Activated naive CD8-positive, alpha-beta T cell treated with anti-CD3 and anti-CD28 coated beads for 36 hours (primary cell): ENCODE data around the gene RECK. TPM values are rescaled to one million over a fixed set of nuclear protein-coding genes. Genes with fewer than 3 reads are reported as not detected.
"Not testable (repeated sequence)": the region's sequence is repeated elsewhere in the genome, so short reads cannot be mapped to it uniquely, and the experiment has no call there.

Experiments used
- DNase-seq: peaks from one replicate; pipeline ENCODE4 v3.0.0; 2021
- H3K27ac Mint-ChIP-seq: one replicate; pipeline ENCODE4 v1.8.0; 2022; ENCODE audit warnings: mild to moderate bottlenecking, moderate library complexity, mixed read lengths
- H3K27me3 Mint-ChIP-seq: one replicate; pipeline ENCODE4 v1.8.0; 2022; ENCODE audit warnings: mild to moderate bottlenecking, mixed read lengths
- H3K36me3 Mint-ChIP-seq: one replicate; pipeline ENCODE4 v1.8.0; 2021; ENCODE audit warnings: mild to moderate bottlenecking, mixed read lengths
- H3K4me1 Mint-ChIP-seq: one replicate; pipeline ENCODE4 v1.8.0; 2021; ENCODE audit warnings: mixed read lengths
- H3K4me3 Mint-ChIP-seq: one replicate; pipeline ENCODE4 v1.8.0; 2022; ENCODE audit warnings: mild to moderate bottlenecking, moderate library complexity, mixed read lengths
- H3K9me3 Mint-ChIP-seq: one replicate; pipeline ENCODE4 v1.8.0; 2022; ENCODE audit warnings: mixed read lengths
- total RNA-seq, 2 experiments: library from RNA; stranded (reverse); gene quantifications; one replicate each; pipeline ENCODE4 v1.2.3, GENCODE V29; 2021

The RECK gene
- total RNA-seq, 2 experiments from 2014 or later: 4.4 to 5.2 TPM

- Mint-ChIP-seq H3K27ac (no peak overlapping the region), H3K4me1 (peaks cover 24% of the 10 kb centered on the region), H3K36me3 (no peaks in the 10 kb centered on the region), H3K27me3 (no peaks in the 10 kb centered on the region), H3K9me3 (no peaks in the 10 kb centered on the region), H3K4me3 (no peak overlapping the region)
- DNase-seq: no peak
Measured at GRCh38 chr9:36128349-36128748, 91.6 kb downstream of the RECK start.

GRCh38 chr9:36129139-36129538 lies 92.4 kb downstream of the RECK start:
- Mint-ChIP-seq H3K9me3 (no peaks in the 10 kb centered on the region), H3K4me1 (peaks cover 24% of the 10 kb centered on the region), H3K36me3 (no peaks in the 10 kb centered on the region), H3K27ac (no peak overlapping the region), H3K27me3 (no peaks in the 10 kb centered on the region), H3K4me3 (no peak overlapping the region)
- DNase-seq: no peak

GRCh38 chr9:36131666-36132065 lies 95.0 kb downstream of the RECK start:
- H3K27ac Mint-ChIP-seq, H3K27me3 Mint-ChIP-seq, H3K4me3 Mint-ChIP-seq, H3K9me3 Mint-ChIP-seq, DNase-seq, H3K36me3 Mint-ChIP-seq: not testable (repeated sequence)
- peaks cover 17% of the 10 kb centered on the region for H3K4me1 Mint-ChIP-seq

- H3K36me3 Mint-ChIP-seq: no peaks in the 10 kb centered on the region
- H3K9me3 Mint-ChIP-seq: no peaks in the 10 kb centered on the region
- no peak overlapping the region for H3K27ac Mint-ChIP-seq
- peaks cover 15% of the 10 kb centered on the region for H3K4me1 Mint-ChIP-seq
- no peak for DNase-seq
- peaks cover 9% of the 10 kb centered on the region for H3K27me3 Mint-ChIP-seq
- no peak overlapping the region for H3K4me3 Mint-ChIP-seq
Measured at GRCh38 chr9:36132086-36132485, 95.4 kb downstream of the RECK start.

GRCh38 chr9:36134761-36135505 lies 98.2 kb downstream of the RECK start:
- H3K4me1 Mint-ChIP-seq: peaks cover 29% of the 10 kb centered on the region
- H3K9me3 Mint-ChIP-seq: no peaks in the 10 kb centered on the region
- H3K27me3 Mint-ChIP-seq: peaks cover 21% of the 10 kb centered on the region
- H3K36me3 Mint-ChIP-seq: no peaks in the 10 kb centered on the region
- H3K4me3 Mint-ChIP-seq: no peak overlapping the region
- H3K27ac Mint-ChIP-seq: no peak overlapping the region
- DNase-seq: no peak

- Mint-ChIP-seq H3K27ac (no peak overlapping the region), H3K9me3 (no peaks in the 10 kb centered on the region)
- no peak for DNase-seq
Measured at GRCh38 chr9:36135741-36136271, 99.1 kb downstream of the RECK start.

GRCh38 chr9:36136272-36136893 lies 99.7 kb downstream of the RECK start, which contains the start of gene GLIPR2:
GLIPR2 (plus strand) TSS chr9:36136733; CDS start chr9:36136779, 46 bp downstream.
- Mint-ChIP-seq H3K4me3 (peak within 1 kb of the TSS; percentile 90), H3K27me3 (peaks cover 21% of the 10 kb centered on the region), H3K27ac (peak within 1 kb of the TSS; percentile 75), H3K4me1 (peaks cover 43% of the 10 kb centered on the region), H3K36me3 (no peaks in the 10 kb centered on the region), H3K9me3 (no peaks in the 10 kb centered on the region)
- DNase-seq: peak; percentile 87

More at GRCh38 chr9:36135741-36136271, 99.1 kb downstream of the RECK start:
- H3K4me1 Mint-ChIP-seq: peaks cover 38% of the 10 kb centered on the region
- peaks cover 21% of the 10 kb centered on the region for H3K27me3 Mint-ChIP-seq
- no peaks in the 10 kb centered on the region for H3K36me3 Mint-ChIP-seq
- H3K4me3 Mint-ChIP-seq: peak overlapping the region; percentile 72

GRCh38 chr9:36136894-36137391 lies 100.2 kb downstream of the RECK start:
- Mint-ChIP-seq H3K9me3 (no peaks in the 10 kb centered on the region), H3K4me1 (peaks cover 47% of the 10 kb centered on the region), H3K27me3 (peaks cover 21% of the 10 kb centered on the region), H3K27ac (peak overlapping the region; percentile 75), H3K36me3 (no peaks in the 10 kb centered on the region), H3K4me3 (peak overlapping the region; percentile 90)
- no peak for DNase-seq

- H3K27me3 Mint-ChIP-seq: peaks cover 21% of the 10 kb centered on the region
- H3K27ac Mint-ChIP-seq: peak overlapping the region; percentile 75
- DNase-seq: no peak
- H3K4me3 Mint-ChIP-seq: peak overlapping the region; percentile 90
- H3K4me1 Mint-ChIP-seq: peaks cover 50% of the 10 kb centered on the region
- H3K36me3 Mint-ChIP-seq: no peaks in the 10 kb centered on the region
- no peaks in the 10 kb centered on the region for H3K9me3 Mint-ChIP-seq
Measured at GRCh38 chr9:36137392-36138004, 100.8 kb downstream of the RECK start.

- Mint-ChIP-seq H3K4me3 (no peak overlapping the region), H3K27me3 (peaks cover 21% of the 10 kb centered on the region), H3K9me3 (no peaks in the 10 kb centered on the region), H3K27ac (no peak overlapping the region), H3K4me1 (peaks cover 60% of the 10 kb centered on the region), H3K36me3 (no peaks in the 10 kb centered on the region)
- DNase-seq: no peak
Measured at GRCh38 chr9:36138496-36138895, 101.8 kb downstream of the RECK start.

- Mint-ChIP-seq H3K27ac (no peak overlapping the region), H3K4me1 (peaks cover 64% of the 10 kb centered on the region), H3K4me3 (no peak overlapping the region), H3K27me3 (peaks cover 21% of the 10 kb centered on the region), H3K9me3 (no peaks in the 10 kb centered on the region), H3K36me3 (no peaks in the 10 kb centered on the region)
- no peak for DNase-seq
Measured at GRCh38 chr9:36138901-36139300, 102.2 kb downstream of the RECK start.

GRCh38 chr9:36140086-36141084 lies 103.7 kb downstream of the RECK start:
- Mint-ChIP-seq H3K27me3 (peaks cover 20% of the 10 kb centered on the region), H3K27ac (peak overlapping the region; percentile 73), H3K36me3 (peaks cover 9% of the 10 kb centered on the region), H3K4me1 (peaks cover 79% of the 10 kb centered on the region), H3K4me3 (peak overlapping the region; percentile 65), H3K9me3 (peaks cover 2% of the 10 kb centered on the region)
- peak; percentile 55 for DNase-seq

- peaks cover 17% of the 10 kb centered on the region for H3K36me3 Mint-ChIP-seq
- DNase-seq: no peak
- H3K27me3 Mint-ChIP-seq: peaks cover 12% of the 10 kb centered on the region
- H3K27ac Mint-ChIP-seq: no peak overlapping the region
- no peak overlapping the region for H3K4me3 Mint-ChIP-seq
- peaks cover 10% of the 10 kb centered on the region for H3K9me3 Mint-ChIP-seq
- H3K4me1 Mint-ChIP-seq: peaks cover 80% of the 10 kb centered on the region
Measured at GRCh38 chr9:36141288-36141687, 104.6 kb downstream of the RECK start.

- peaks cover 19% of the 10 kb centered on the region for H3K36me3 Mint-ChIP-seq
- H3K4me1 Mint-ChIP-seq: peaks cover 80% of the 10 kb centered on the region
- peaks cover 12% of the 10 kb centered on the region for H3K27me3 Mint-ChIP-seq
- no peak overlapping the region for H3K4me3 Mint-ChIP-seq
- H3K27ac Mint-ChIP-seq: peak overlapping the region; percentile 55
- DNase-seq: no peak
- peaks cover 12% of the 10 kb centered on the region for H3K9me3 Mint-ChIP-seq
Measured at GRCh38 chr9:36141761-36142160, 105.0 kb downstream of the RECK start.
